OCI-LY7 (cell line): Measurements from ENCODE around the gene DDTL. TPM values are rescaled to one million over a fixed set of nuclear protein-coding genes. Genes with fewer than 3 reads are reported as not detected.
A peak's percentile ranks its signal among the peaks of the same experiment; 100 is the strongest.
"Not testable (repeated sequence)": the region's sequence is repeated elsewhere in the genome, so short reads cannot be mapped to it uniquely, and the experiment has no call there.

ENCODE experiments used
- BruUV-seq: library from RNA; stranded (reverse); fragments of 400-500 nt; replicated peaks from 2 replicates; lab custom pipeline; 2021; lab: Mats Ljungman, UMichigan
- CTCF ChIA-PET: fragments of 300-600 bp; sonication (Branson Sonifier 250); formaldehyde crosslinking; loops from one replicate; lab custom pipeline; 2022; ENCODE audit warnings: antibody characterized with exemption; ENCODE audit not compliant: unreplicated experiment; lab: Charles Lee
- POLR2A ChIA-PET: fragments of 300-600 bp; sonication (Branson Sonifier 250); formaldehyde crosslinking; loops from one replicate; lab custom pipeline; 2022; ENCODE audit warnings: antibody characterized with exemption; lab: Charles Lee
- DNase-seq: peaks from one replicate; pipeline ENCODE4 v3.0.0-alpha.2; 2015; ENCODE audit warnings: low spot score
- H2AFZ ChIP-seq: fragments of 200-600 bp; sonication (generic), shearing (Covaris generic); 2 replicates; pipeline ENCODE4 v1.6.1; 2014; ENCODE audit warnings: mild to moderate bottlenecking, antibody characterized with exemption, low read length, moderate library complexity
- H3K27ac ChIP-seq: fragments of 200-600 bp; sonication (generic); 2 replicates; pipeline ENCODE4 v1.5.1; 2014; ENCODE audit warnings: mixed run types, low read depth, mild to moderate bottlenecking, moderate library complexity, low read length, inconsistent platforms; ENCODE audit not compliant: poor library complexity, severe bottlenecking
- H3K36me3 ChIP-seq: fragments of 200-600 bp; sonication (generic); 2 replicates; pipeline ENCODE4 v1.6.1; 2014; ENCODE audit warnings: mild to moderate bottlenecking, antibody characterized with exemption, low read length, moderate library complexity, mixed read lengths; ENCODE audit not compliant: insufficient read depth
- H3K4me1 ChIP-seq: fragments of 200-600 bp; sonication (generic); 2 replicates; pipeline ENCODE4 v1.5.1; 2014; ENCODE audit warnings: mild to moderate bottlenecking, low read length; ENCODE audit not compliant: insufficient read depth, poor library complexity, severe bottlenecking
- H3K4me2 ChIP-seq: fragments of 200-600 bp; sonication (generic); 2 replicates; pipeline ENCODE4 v1.6.1; 2014; ENCODE audit warnings: mild to moderate bottlenecking, low read length
- H3K4me3 ChIP-seq: fragments of 200-600 bp; sonication (generic); 2 replicates; pipeline ENCODE4 v1.5.1; 2014; ENCODE audit warnings: mild to moderate bottlenecking, low read depth, low read length; ENCODE audit not compliant: poor library complexity, severe bottlenecking
- H3K79me2 ChIP-seq: fragments of 200-600 bp; sonication (generic); 2 replicates; pipeline ENCODE4 v1.6.1; 2016; ENCODE audit warnings: low read depth, mild to moderate bottlenecking, low read length, moderate library complexity, mixed read lengths; ENCODE audit not compliant: insufficient read depth
- H3K9me2 ChIP-seq: fragments of 200-600 bp; sonication (generic); 2 replicates; pipeline ENCODE4 v1.6.1; 2016; ENCODE audit warnings: mild to moderate bottlenecking, low read length, mixed read lengths; ENCODE audit not compliant: insufficient read depth
- H3K9me3 ChIP-seq: fragments of 200-600 bp; sonication (generic); 2 replicates; pipeline ENCODE4 v1.6.1; 2014; ENCODE audit warnings: mild to moderate bottlenecking, mixed run types, low read length, mixed read lengths
- H4K20me1 ChIP-seq: fragments of 200-600 bp; sonication (generic); 2 replicates; pipeline ENCODE4 v1.6.1; 2014; ENCODE audit warnings: mild to moderate bottlenecking, antibody characterized with exemption, low read length, moderate library complexity, mixed read lengths; ENCODE audit not compliant: insufficient read depth
- EZH2phosphoT487 ChIP-seq: fragments of 200-600 bp; sonication (generic); IDR thresholded peaks from 2 replicates; pipeline ENCODE4 v1.6.1; 2018; ENCODE audit warnings: low read depth, borderline replicate concordance, mild to moderate bottlenecking, mixed run types, antibody characterized with exemption, low read length, moderate library complexity, mixed read lengths
- intact Hi-C: fragments of 100-400 bp; cut with micrococcal nuclease; formaldehyde crosslinking; loops from one replicate; pipeline ENCODE4 v1.10.0; 2022; ENCODE audit not compliant: unreplicated experiment
- total RNA-seq, 2 experiments: library from RNA; depleted of rRNA in 1 of 2; stranded (reverse); fragments of >200 nt in 1 of 2; shearing (Covaris generic) in 1 of 2; gene quantifications; 2 replicates each; pipeline ENCODE4 v1.2.3, GENCODE V29; 2014 to 2022
- TF ChIP-seq, protein P1 (sequence below): fragments of 200-600 bp; sonication (generic); conservative IDR thresholded peaks from 2 replicates; pipeline ENCODE4 v1.5.1; 2014; ENCODE audit warnings: mild to moderate bottlenecking, antibody characterized with exemption, low read length, moderate library complexity, mixed read lengths

Gene DDTL
- total RNA-seq, 2 experiments from 2014 or later, result 4.1 to 4.6 TPM

DNA sequence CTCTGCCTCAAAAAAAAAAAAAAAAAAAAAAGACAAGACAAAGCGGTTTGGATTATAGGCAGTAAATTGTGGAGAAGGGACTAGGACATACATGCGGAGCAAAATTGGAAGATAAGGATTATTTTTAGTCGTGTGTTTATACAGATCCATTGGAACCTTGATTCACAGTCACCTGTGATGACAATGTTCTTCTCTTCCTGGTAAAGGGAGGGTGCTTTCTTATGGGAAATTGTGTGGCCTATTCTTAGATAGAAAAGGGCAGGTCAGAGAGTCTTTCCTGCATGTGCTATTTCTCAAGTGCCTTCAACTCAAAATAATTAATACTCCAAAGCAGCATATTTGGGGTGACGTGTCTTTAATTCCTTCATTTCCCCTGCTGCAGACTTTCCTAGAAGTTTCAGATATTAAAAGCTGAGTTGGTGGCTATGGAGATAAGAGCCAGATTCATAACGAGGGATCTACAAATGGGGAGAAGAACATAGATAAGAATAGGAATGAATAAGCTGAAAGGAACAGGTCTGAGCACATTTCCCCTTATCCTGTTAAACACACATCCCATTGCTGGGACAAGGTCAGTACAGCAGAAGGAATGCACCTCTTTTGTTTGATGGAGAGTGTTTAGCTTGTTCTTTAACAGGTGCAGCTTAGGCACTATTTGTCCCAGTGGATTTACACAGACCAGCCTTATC, 28.2 kb upstream of the DDTL start:
- Histone ChIP-seq H3K4me3 (no peak overlapping the region), H3K27ac (no peak overlapping the region), H3K9me3 (no peaks in the 10 kb centered on the region), H3K4me2 (no peak overlapping the region), H4K20me1 (no peaks in the 10 kb centered on the region), H3K4me1 (no peaks in the 10 kb centered on the region), H3K79me2 (no peaks in the 10 kb centered on the region), H3K36me3 (no peaks in the 10 kb centered on the region), H2AFZ (no peak overlapping the region), H3K9me2 (no peaks in the 10 kb centered on the region)
- BruUV-seq, result no TSS peak
- TF ChIP-seq, protein P1, sequence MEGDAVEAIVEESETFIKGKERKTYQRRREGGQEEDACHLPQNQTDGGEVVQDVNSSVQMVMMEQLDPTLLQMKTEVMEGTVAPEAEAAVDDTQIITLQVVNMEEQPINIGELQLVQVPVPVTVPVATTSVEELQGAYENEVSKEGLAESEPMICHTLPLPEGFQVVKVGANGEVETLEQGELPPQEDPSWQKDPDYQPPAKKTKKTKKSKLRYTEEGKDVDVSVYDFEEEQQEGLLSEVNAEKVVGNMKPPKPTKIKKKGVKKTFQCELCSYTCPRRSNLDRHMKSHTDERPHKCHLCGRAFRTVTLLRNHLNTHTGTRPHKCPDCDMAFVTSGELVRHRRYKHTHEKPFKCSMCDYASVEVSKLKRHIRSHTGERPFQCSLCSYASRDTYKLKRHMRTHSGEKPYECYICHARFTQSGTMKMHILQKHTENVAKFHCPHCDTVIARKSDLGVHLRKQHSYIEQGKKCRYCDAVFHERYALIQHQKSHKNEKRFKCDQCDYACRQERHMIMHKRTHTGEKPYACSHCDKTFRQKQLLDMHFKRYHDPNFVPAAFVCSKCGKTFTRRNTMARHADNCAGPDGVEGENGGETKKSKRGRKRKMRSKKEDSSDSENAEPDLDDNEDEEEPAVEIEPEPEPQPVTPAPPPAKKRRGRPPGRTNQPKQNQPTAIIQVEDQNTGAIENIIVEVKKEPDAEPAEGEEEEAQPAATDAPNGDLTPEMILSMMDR, result no peak
- no peak for TF ChIP-seq EZH2phosphoT487
- POLR2A ChIA-PET, result interaction anchor here (0.6 kb wide), 1 partner anchor 133 kb away, joined by 3 read pairs; no protein-coding TSS in a partner anchor
- CTCF ChIA-PET, result no interaction called here
- DNase-seq, result no peak
- intact Hi-C loops, result no loop called here

DNA sequence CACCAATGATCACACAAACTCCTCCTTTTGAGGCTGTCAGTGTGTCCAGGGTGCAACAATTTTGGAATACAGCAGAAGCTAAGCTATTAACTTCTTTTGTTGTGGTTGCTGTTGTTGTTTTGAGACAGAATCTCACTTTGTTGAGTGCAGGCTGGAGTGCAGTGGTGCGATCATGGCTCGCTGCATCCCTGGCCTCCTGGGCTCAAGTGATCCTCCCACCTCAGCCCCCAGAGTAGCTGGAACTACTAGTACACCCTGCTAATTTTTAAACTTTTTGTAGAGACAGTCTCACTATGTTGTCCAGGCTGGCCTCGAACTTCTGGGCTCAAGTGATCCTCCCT, 27.7 kb upstream of the DDTL start:
- Histone ChIP-seq H3K9me2 (no peaks in the 10 kb centered on the region), H3K4me1 (no peaks in the 10 kb centered on the region), H3K36me3 (no peaks in the 10 kb centered on the region), H3K4me2 (no peak overlapping the region), H3K79me2 (no peaks in the 10 kb centered on the region), H2AFZ (no peak overlapping the region), H4K20me1 (no peaks in the 10 kb centered on the region), H3K9me3 (no peaks in the 10 kb centered on the region), H3K27ac (no peak overlapping the region), H3K4me3 (no peak overlapping the region)
- CTCF ChIA-PET, result no interaction called here
- intact Hi-C loops, result no loop called here
- no peak for DNase-seq
- POLR2A ChIA-PET, result interaction anchor here (0.6 kb wide), 1 partner anchor 133 kb away, joined by 3 read pairs; no protein-coding TSS in a partner anchor
- no TSS peak for BruUV-seq
- TF ChIP-seq EZH2phosphoT487, result no peak
- TF ChIP-seq, protein P1, result no peak

DNA sequence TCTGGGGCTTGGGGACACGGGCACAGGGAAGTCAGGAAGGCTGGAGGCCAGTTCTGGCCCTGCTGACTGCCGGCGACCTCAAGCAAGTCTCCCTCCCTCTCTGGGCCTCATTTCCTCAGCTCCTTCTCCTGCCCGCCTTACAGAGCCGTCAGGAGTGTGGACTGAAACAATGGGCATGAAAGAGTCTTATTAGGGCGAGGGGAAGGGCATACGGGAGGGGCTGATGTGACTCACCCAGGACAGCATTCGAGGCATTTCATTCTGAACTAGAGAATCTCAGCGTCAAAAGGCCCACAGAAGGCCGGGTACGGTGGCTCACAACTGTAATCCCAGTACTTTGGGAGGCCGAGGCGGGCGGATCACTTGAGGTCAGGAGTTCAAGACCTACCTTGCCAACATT, 26.5 kb upstream of the DDTL start:
- H3K4me1 ChIP-seq, H3K4me2 ChIP-seq, H3K4me3 ChIP-seq, H3K36me3 ChIP-seq, H3K9me2 ChIP-seq, DNase-seq, H2AFZ ChIP-seq, CTCF ChIA-PET, H3K9me3 ChIP-seq, POLR2A ChIA-PET, BruUV-seq, intact Hi-C loops, H3K79me2 ChIP-seq, H3K27ac ChIP-seq, H4K20me1 ChIP-seq: not testable (repeated sequence)

DNA sequence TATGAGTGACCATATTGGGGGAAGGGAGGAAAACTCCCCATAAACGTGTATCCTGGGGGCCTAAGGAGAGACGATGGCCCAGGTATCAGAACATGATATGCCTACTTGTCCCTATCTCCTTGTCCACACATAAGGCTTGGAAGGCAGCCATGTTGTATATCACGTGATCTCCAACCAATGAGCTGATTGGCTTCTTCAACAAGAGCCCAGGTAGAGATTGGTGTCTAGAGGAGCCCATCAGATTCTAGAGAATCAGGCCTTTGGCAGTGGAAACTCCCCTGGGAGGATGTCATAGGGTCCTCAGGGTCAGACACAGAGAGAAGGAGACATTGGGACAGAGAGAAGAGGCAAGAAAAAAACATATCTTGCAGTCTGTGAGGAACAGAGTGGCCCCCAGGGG, 19.3 kb upstream of the DDTL start:
- BruUV-seq, H3K27ac ChIP-seq, CTCF ChIA-PET, H3K4me1 ChIP-seq, H3K36me3 ChIP-seq, H3K79me2 ChIP-seq, H4K20me1 ChIP-seq, POLR2A ChIA-PET, H3K9me2 ChIP-seq, DNase-seq, intact Hi-C loops, H3K4me2 ChIP-seq, H3K9me3 ChIP-seq, H3K4me3 ChIP-seq: not testable (repeated sequence)
- peak overlapping the region; percentile 46; the same call in 1 of the 2 replicates for H2AFZ ChIP-seq

DNA sequence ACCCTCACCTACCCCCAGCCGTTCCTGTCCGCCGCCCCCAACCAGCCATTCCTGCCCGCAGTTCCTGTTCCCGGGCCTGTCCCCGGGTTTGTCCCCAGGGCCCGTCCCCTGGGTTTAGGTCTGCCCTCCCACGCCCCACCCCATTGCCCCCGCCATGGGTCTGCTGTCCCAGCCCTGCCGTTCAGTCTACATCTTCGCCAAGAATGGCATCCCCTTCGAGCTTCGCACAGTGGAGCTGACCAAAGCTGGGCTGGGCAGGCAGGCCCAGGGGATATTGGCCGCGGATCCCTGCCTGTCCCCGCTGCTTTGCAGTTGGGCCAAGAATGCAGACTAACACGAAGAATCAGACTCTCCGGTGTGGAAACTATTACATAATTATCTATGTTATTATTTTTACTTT, 16.9 kb upstream of the DDTL start:
- BruUV-seq, H3K9me2 ChIP-seq, H3K4me3 ChIP-seq, CTCF ChIA-PET, H2AFZ ChIP-seq, H3K36me3 ChIP-seq, H3K79me2 ChIP-seq, H3K4me1 ChIP-seq, POLR2A ChIA-PET, H3K9me3 ChIP-seq, DNase-seq, H4K20me1 ChIP-seq, H3K27ac ChIP-seq, H3K4me2 ChIP-seq: not testable (repeated sequence)
- intact Hi-C loops, result loop anchor here (5.0 kb wide), 1 partner anchor 43 kb away; no protein-coding TSS in a partner anchor
